Activated CD4-positive, alpha-beta T cell treated with anti-CD3 and anti-CD28 coated beads, Interleukin-2, amount 50 U/mL, for 48 hours (primary cell): ENCODE measurements around the gene ALAS1.

Experiments used
- DNase-seq, 2 experiments: peaks; one replicate each; pipeline ENCODE4 v3.0.0-alpha.2; 2020

The ALAS1 gene

GRCh38 chr3:52237657-52238172 is 39.8 kb downstream of the ALAS1 start:
- DNase-seq, result no peak

- no peak for DNase-seq
These were observed 40.3 kb downstream of the ALAS1 start for GRCh38 chr3:52238193-52238760.

- peak; percentile 82 to 86 for DNase-seq
These were observed 41.1 kb downstream of the ALAS1 start, which contains the start of gene TWF2 for GRCh38 chr3:52238761-52239701. Gene TWF2, minus strand, starts transcription at chr3:52239158. Its CDS starts 142 bp downstream, at chr3:52239016.

GRCh38 chr3:52240059-52240885 is 42.3 kb downstream of the ALAS1 start:
- peak; percentile 62 to 74 for DNase-seq

GRCh38 chr3:52240886-52241370 is 43.0 kb downstream of the ALAS1 start:
- no peak for DNase-seq

GRCh38 chr3:52242039-52242438 is 44.1 kb downstream of the ALAS1 start:
- DNase-seq, result no peak

GRCh38 chr3:52243791-52244628 is 46.0 kb downstream of the ALAS1 start:
- peak; percentile 64 to 73 for DNase-seq

- DNase-seq, result peak; percentile 57 to 69
These were observed 47.6 kb downstream of the ALAS1 start, which contains the start of gene PPM1M for GRCh38 chr3:52245322-52246263. Gene PPM1M, plus strand, starts transcription at chr3:52245759. Its CDS starts 66 bp downstream, at chr3:52245825.

- no peak for DNase-seq
These were observed 48.3 kb downstream of the ALAS1 start for GRCh38 chr3:52246264-52246620.

- peak in 1 of 2 experiments; percentile 35 for DNase-seq
These were observed 48.9 kb downstream of the ALAS1 start for GRCh38 chr3:52246728-52247408.

GRCh38 chr3:52247409-52248164 is 49.6 kb downstream of the ALAS1 start:
- no peak for DNase-seq

GRCh38 chr3:52248165-52248541 is 50.2 kb downstream of the ALAS1 start:
- no peak for DNase-seq

- DNase-seq, result no peak
These were observed 51.0 kb downstream of the ALAS1 start for GRCh38 chr3:52248816-52249547.

- no peak for DNase-seq
These were observed 51.7 kb downstream of the ALAS1 start for GRCh38 chr3:52249683-52250082.

- DNase-seq, result no peak
These were observed 52.2 kb downstream of the ALAS1 start for GRCh38 chr3:52250122-52250521.

GRCh38 chr3:52253314-52254304 is 55.6 kb downstream of the ALAS1 start:
- DNase-seq, result peak; percentile 84 to 88

GRCh38 chr3:52254608-52255007 is 56.6 kb downstream of the ALAS1 start:
- DNase-seq, result no peak
